DND-41 (cell line): ENCODE results near the gene RBM20.

Source experiments
- CTCF ChIP-seq: IDR thresholded peaks from 2 replicates; pipeline ENCODE4 v1.5.1; 2012; ENCODE audit warnings: borderline replicate concordance, low read length, moderate library complexity, mild to moderate bottlenecking; ENCODE audit not compliant: poor library complexity, severe bottlenecking; ENCODE audit errors: extremely low read depth
- EZH2 ChIP-seq: IDR thresholded peaks from 3 replicates; pipeline ENCODE4 v1.6.1; 2012; ENCODE audit warnings: borderline replicate concordance, low read depth, mild to moderate bottlenecking, moderate library complexity, low read length, inconsistent platforms; ENCODE audit not compliant: severe bottlenecking

- TF ChIP-seq CTCF (no peak), EZH2 (no peak)
Measured at GRCh38 chr10:110818311-110819256, 174.4 kb downstream of the RBM20 start.
